ENCODE data around the gene NDFIP2. TPM values are rescaled to one million over a fixed set of nuclear protein-coding genes. Genes with fewer than 3 reads are reported as not detected.

NDFIP2 gene
- total RNA-seq, 2 experiments from 2014 or later = 0.54 to 4.0 TPM

DNA sequence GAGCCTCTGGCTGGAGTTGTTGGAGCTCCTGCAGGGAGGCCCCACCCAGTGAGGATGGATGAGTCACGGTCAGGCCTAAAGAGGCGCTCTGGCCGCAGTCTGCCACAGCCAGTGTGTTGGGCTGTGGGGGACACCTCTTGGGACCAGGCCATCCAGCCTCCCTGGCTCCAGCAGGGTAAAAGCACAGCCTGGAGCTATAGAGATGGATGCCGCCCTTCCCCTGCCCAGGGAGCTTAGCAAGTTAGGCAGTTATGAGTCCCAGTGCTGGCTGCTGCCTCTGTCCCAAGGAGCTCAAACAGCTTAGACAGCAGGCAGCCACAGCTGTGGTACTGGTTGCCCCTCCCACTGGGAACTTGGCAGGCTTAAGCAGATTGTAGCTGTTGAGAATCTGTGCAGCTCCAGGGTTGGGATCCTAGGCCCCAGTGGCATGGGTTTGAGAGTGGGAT lies 100.9 kb downstream of the NDFIP2 start:
- BruUV-seq (replicated peaks) = no TSS peak
- no peak overlapping the region for H3K4me2 ChIP-seq (ENCODE audit: low read length)
- H3K9me3 ChIP-seq (ENCODE audit: low read length) = no peaks in the 10 kb centered on the region
- TF ChIP-seq CTCF (conservative IDR thresholded peaks at IDR 0.05; ENCODE audit: low read length) = no peak
- TF ChIP-seq EZH2phosphoT487 (IDR thresholded peaks at IDR 0.05; ENCODE audit: borderline replicate concordance, low read depth, low read length) = no peak
- ChIA-PET CTCF (ENCODE audit: unreplicated experiment) (interaction anchor here (0.9 kb wide), 1 partner anchor 15 kb away, joined by 3 read pairs; no protein-coding TSS in a partner anchor), POLR2A (no interaction called here)
- H3K27ac ChIP-seq (ENCODE audit: low read depth, low read length, poor library complexity, severe bottlenecking) = no peak overlapping the region
- no peaks in the 10 kb centered on the region for H4K20me1 ChIP-seq (ENCODE audit: insufficient read depth, low read length)
- no peaks in the 10 kb centered on the region for H3K4me1 ChIP-seq (ENCODE audit: insufficient read depth, low read length, poor library complexity, severe bottlenecking)
- intact Hi-C loops (cut with micrococcal nuclease; ENCODE audit: unreplicated experiment) = no loop called here
- no peak overlapping the region for H3K4me3 ChIP-seq (ENCODE audit: low read depth, low read length, poor library complexity, severe bottlenecking)
- H3K79me2 ChIP-seq (ENCODE audit: insufficient read depth, low read depth, low read length) = no peaks in the 10 kb centered on the region
- no peak overlapping the region for H2AFZ ChIP-seq (ENCODE audit: low read length)
- H3K36me3 ChIP-seq (ENCODE audit: insufficient read depth, low read length) = no peaks in the 10 kb centered on the region
- DNase-seq (ENCODE audit: low spot score) = no peak
- no peaks in the 10 kb centered on the region for H3K9me2 ChIP-seq (ENCODE audit: insufficient read depth, low read length)

GRCh38 chr13:79582896-79583295 lies 101.9 kb downstream of the NDFIP2 start:
- DNase-seq (ENCODE audit: low spot score) = no peak
- Histone ChIP-seq H3K4me1 (ENCODE audit: insufficient read depth, low read length, poor library complexity, severe bottlenecking) (no peaks in the 10 kb centered on the region), H3K4me2 (ENCODE audit: low read length) (no peak overlapping the region), H2AFZ (ENCODE audit: low read length) (no peak overlapping the region), H4K20me1 (ENCODE audit: insufficient read depth, low read length) (no peaks in the 10 kb centered on the region), H3K79me2 (ENCODE audit: insufficient read depth, low read depth, low read length) (no peaks in the 10 kb centered on the region), H3K36me3 (ENCODE audit: insufficient read depth, low read length) (no peaks in the 10 kb centered on the region), H3K9me3 (ENCODE audit: low read length) (no peaks in the 10 kb centered on the region), H3K9me2 (ENCODE audit: insufficient read depth, low read length) (no peaks in the 10 kb centered on the region), H3K27ac (ENCODE audit: low read depth, low read length, poor library complexity, severe bottlenecking) (no peak overlapping the region), H3K4me3 (ENCODE audit: low read depth, low read length, poor library complexity, severe bottlenecking) (no peak overlapping the region)
- BruUV-seq (replicated peaks) = no TSS peak
- intact Hi-C loops (cut with micrococcal nuclease; ENCODE audit: unreplicated experiment) = no loop called here
- ChIA-PET POLR2A (interaction anchor here (0.6 kb wide), 1 partner anchor 1937 kb away, joined by 4 read pairs; no protein-coding TSS in a partner anchor), CTCF (ENCODE audit: unreplicated experiment) (no interaction called here)
- TF ChIP-seq EZH2phosphoT487 (IDR thresholded peaks at IDR 0.05; ENCODE audit: borderline replicate concordance, low read depth, low read length) = no peak
- no peak for TF ChIP-seq CTCF (conservative IDR thresholded peaks at IDR 0.05; ENCODE audit: low read length)

DNA sequence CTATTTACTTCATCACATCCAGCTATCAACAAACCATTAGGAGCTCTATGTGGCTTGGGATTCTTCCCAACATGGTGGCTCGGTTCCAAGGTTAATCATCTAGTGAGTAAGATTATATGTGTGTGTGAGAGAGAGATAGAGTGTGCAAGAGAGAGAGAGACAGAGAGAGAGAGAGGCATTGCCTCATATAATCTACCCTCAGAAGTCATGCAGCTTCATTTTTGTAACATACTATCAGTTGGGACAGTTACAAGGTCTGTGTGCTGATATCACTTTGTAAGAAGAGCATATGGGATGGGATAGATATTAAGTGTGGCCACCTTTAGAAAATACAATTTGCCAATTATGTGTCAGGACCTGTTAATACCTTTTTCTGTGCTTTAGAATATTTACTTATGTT lies 104.1 kb downstream of the NDFIP2 start:
- H2AFZ ChIP-seq (ENCODE audit: low read length) = no peak overlapping the region
- DNase-seq (ENCODE audit: low spot score) = no peak
- H3K9me3 ChIP-seq (ENCODE audit: low read length) = no peaks in the 10 kb centered on the region
- no peak overlapping the region for H3K27ac ChIP-seq (ENCODE audit: low read depth, low read length, poor library complexity, severe bottlenecking)
- no peaks in the 10 kb centered on the region for H3K79me2 ChIP-seq (ENCODE audit: insufficient read depth, low read depth, low read length)
- TF ChIP-seq EZH2phosphoT487 (IDR thresholded peaks at IDR 0.05; ENCODE audit: borderline replicate concordance, low read depth, low read length) (no peak), CTCF (conservative IDR thresholded peaks at IDR 0.05; ENCODE audit: low read length) (no peak)
- BruUV-seq (replicated peaks) = no TSS peak
- CTCF ChIA-PET (ENCODE audit: unreplicated experiment) = no interaction called here
- H3K4me3 ChIP-seq (ENCODE audit: low read depth, low read length, poor library complexity, severe bottlenecking) = no peak overlapping the region
- H3K9me2 ChIP-seq (ENCODE audit: insufficient read depth, low read length) = no peaks in the 10 kb centered on the region
- no peaks in the 10 kb centered on the region for H4K20me1 ChIP-seq (ENCODE audit: insufficient read depth, low read length)
- POLR2A ChIA-PET = no interaction called here
- H3K4me2 ChIP-seq (ENCODE audit: low read length) = no peak overlapping the region
- no peaks in the 10 kb centered on the region for H3K36me3 ChIP-seq (ENCODE audit: insufficient read depth, low read length)
- no peaks in the 10 kb centered on the region for H3K4me1 ChIP-seq (ENCODE audit: insufficient read depth, low read length, poor library complexity, severe bottlenecking)
- intact Hi-C loops (cut with micrococcal nuclease; ENCODE audit: unreplicated experiment) = no loop called here

All from OCI-LY7 (cell line).